Measurements from ENCODE around the gene PLA2G2F.

PLA2G2F gene

DNA sequence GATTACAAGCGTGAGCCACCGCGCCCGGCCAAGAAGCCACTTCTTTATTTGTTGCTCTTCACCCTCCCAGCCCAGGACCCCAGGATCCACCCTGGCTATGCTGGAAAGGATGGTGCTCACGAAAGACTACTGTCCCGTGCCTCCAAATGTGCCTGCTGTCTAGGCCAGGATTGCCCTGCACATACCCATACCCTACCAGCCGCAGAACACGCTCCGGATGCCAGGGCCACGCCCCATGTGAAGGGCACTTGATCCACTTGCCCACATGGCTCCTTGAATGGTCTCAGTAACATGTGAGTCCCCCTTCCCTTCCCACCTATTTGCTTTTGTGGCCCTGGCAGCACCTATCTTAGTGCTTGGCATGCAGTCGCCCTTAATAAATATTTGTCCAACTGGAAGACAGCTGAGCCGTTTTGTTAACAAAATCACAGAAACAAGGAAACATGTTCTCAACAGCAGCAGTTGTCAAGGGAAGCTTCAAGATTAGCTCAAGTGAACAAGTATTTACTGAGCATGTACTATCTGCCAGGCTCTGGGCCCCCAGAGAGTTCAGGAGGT lies 33.0 kb downstream of the PLA2G2F start:
- DNase-seq: no peak

DNA sequence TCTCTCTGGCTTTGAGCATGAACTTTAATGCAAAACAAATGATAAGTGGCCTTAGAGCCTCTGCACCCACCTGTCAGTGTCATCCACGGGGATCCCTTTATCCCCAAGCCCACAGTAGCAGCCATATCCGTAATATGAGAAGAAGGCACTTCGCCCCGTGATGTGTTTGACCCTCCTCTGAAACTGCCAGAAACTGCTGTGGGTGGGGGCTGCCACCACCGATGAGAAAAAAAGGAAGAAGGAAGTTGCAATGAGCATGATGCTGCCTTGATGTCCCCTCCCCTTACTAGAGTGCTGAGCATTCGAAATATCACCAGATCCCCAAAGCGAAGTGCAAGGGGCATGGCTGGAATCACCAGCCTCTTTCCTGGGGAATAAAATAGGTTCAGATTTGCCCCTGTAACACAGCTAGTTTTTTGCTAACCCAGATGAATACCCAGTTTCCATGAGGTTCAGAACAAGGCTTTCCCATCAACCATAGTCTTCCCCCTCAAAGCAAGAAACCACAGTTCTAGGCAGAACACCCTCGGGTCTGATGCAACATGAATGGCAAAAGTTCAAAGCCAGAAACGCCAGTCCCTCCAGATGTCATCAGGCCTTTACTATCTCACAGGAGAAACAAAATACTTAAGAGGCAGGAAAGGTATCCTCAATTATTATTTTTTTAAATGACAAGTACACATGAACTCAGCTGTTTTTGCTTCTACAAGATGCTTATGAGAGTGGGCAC lies 36.0 kb downstream of the PLA2G2F start:
- DNase-seq: peak in 1 of 2 donors; percentile 52

DNA sequence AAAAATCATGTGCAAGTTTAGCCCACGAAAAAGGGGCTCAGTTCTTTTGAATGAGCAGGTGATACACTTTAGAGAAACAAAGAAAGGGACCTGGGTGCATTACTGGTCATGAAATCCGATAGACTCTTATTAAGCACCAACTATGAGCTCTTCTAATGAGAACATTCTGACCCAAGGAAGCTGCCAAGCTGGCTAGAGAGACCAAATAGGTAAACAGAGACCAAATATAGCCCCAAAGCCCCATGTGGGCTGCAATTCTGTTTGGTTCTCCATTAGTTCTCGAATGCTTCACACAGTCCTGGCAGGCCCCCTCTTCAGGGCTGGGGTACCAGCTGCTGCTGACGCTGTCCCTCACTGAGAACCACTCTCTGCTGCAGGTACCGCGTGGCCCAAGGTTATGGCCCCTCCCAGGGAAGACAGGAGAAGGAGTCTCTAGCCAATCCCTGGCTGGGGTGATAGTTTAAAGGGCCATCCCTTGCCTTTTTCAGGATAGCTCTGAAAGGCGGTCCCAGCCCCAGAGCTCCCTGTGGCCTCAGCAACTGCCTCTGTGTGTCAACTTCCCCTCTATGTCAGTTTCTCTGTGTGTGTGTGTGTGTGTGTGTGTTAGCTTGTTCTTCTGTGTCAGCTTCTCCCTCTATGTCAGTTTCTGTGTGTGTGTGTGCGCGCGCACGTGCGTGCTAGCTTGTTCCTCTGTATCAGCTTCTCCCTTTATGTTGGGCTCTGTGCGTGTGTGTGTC lies 39.7 kb downstream of the PLA2G2F start:
- DNase-seq: no peak

DNA sequence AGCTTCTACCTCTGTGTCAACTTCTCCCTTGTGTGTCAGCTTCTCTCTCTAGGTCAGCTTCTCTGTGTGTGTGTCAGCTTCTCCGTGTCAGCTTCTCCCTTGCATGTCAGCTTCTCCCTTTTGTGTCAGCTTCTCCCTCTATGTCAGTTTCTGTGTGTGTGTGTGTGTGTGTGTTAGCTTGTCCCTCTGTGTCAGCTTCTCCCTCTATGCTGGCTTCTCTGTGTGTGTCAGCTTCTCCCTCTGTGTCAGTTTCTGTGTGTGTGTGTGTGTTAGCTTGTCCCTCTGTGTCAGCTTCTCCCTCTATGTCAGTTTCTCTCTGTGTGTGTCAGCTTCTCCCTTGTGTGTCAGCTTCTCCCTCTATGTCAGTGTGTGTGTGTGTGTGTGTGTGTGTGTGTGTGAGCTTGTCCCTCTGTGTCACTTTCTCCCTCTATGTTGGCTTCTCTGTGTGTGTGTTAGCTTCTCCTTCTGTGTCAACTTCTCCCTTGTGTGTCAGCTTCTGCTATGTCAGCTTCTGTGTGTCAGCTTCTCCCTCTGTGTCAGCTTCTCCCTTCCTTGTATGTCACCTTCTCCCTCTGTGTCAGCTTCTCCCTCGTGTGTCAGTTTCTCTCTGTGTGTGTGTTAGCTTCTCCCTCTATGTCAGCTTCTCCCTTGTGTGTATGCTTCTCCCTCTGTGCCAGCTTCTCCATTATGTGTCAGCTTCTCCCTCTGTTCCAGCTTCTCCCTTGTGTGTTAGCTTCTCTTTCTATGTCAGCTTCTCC lies 40.4 kb downstream of the PLA2G2F start:
- no peak for DNase-seq

DNA sequence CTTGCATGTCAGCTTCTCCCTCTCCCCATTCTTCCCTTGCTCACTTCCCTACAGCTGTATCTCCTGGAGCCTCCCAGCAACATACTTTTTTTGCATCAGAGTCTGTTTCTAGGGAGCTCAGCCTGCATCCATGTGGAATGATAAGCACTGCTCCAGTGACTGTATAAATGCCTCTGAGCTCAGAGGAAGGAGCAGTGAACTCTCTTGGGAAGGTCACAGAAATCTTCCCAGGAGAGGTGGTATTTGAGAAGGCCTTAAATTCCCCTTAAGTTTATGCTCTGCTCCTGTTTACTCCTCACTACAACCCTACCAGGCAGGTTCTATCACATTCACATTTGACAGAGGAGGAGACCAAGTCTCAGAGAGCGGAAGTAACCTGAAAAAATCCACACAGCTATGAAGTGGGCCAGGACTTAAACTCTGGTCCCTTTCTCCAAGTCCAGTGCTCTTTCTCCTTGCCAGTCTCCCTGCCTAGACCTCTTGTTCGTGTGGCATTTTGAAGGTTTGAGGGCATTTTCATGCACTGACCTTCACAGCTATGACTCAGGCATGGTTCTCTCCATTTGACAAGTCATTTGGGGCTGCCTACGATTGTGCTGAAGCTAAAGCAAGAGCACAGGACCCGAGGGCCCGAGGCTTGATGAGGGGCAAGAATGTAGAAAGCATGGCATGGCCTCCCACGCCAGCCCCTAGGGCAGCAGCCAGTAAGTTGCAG lies 41.2 kb downstream of the PLA2G2F start:
- DNase-seq: no peak

DNA sequence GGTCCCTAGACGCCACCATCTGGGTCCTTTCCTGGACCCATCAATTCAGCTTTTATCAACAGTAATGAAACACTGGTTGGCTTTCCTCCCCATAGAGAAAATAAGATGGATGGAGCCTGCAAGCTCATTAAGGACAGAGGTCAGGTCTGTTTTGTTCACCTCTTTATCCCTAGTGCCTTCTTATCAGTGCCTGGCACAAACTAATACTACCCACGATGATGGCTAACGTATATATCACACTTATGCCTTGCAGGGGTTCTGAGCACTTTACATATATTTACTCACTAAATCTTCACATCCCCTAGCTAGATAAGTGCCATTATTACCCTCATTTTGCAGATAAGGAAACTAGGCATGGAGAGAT lies 41.7 kb downstream of the PLA2G2F start:
- DNase-seq: no peak

DNA sequence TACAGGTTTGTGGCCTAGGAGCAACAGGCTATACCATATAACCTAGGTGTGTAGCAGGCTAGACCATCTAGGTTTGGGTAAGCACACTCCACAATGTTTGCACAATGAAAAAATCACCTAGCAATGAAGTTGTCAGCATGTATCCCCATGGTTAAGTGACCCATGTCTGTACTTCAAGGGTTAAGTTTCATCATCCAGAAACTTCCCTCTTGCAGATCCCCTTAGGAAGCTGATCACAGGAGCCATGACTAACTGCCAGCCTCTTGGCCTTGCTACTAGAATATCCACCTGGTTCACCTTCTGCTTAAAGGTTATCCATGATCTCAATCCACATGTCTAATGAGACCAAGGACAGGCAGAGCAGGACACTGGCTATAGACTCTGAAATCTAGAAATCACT lies 43.3 kb downstream of the PLA2G2F start:
- DNase-seq: peak in 1 of 2 donors; percentile 34

DNA sequence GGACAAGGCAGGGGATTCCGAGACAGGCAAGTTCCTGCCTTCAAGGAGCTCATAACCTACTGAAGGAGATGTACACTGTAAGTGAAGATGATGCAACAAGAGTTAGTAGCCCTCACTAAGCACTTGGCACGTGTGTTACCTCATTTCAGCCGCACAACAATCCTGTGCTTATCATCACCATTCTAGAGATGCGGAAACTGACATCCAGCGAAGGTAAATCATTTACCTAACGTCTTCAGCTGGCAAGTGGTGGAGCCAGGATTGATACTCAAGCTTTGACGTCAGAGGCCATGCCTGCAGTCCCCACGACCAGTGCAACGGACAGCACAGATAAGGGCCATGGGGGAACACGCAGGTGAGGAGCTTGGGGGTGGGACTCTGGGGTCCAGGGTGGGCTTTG lies 43.9 kb downstream of the PLA2G2F start:
- DNase-seq: no peak

DNA sequence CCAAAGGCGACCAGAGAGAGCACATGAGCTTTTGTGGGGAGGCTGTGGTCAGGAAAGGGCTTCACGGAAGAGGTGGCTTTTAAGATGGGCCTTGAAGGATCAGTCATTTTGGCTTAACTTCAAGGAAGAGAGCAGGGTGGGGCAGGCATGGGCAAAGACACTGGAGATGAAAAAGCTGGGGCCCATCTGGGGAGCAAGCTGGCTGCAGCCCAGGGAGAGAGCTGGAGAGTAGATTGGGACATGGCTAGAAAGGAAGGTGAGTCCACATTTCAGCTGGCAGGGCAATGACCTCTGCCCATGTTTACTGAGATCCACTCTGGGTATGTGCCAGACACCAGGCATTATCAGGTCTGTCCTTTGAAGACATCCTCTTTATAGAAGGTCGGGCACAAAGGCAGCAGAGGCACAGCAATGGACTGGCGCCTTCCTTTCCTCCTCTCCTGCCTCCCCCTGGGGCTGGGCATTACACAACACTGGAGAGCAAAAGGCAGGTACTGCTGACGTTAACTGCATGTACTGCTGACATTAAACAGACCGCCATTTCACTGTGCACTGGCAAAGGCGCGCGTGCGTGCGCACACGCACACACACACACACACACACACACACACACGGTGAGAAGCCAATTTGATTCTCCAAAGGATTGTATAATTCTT lies 44.6 kb downstream of the PLA2G2F start:
- DNase-seq: no peak

DNA sequence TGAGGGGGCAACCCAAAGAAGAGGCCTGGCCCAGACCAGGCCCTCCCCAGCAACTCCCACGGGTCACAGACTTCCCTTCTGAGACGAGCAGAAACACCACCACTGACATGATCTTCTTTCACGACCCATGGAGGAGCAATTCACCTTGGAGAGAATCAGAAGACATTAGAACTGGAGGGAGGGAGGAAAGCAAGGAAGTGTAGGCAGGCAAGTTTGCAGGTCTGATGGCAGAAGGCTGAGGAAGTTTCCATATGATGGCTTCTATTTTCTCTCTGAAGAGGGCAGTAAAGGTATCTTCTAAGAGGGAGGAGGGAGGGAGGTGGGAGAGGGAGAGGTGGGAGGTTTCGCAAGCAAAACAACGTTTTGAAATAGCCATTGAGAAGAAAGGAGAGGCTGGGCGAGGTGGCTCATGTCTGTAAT lies 45.4 kb downstream of the PLA2G2F start:
- no peak for DNase-seq

DNA sequence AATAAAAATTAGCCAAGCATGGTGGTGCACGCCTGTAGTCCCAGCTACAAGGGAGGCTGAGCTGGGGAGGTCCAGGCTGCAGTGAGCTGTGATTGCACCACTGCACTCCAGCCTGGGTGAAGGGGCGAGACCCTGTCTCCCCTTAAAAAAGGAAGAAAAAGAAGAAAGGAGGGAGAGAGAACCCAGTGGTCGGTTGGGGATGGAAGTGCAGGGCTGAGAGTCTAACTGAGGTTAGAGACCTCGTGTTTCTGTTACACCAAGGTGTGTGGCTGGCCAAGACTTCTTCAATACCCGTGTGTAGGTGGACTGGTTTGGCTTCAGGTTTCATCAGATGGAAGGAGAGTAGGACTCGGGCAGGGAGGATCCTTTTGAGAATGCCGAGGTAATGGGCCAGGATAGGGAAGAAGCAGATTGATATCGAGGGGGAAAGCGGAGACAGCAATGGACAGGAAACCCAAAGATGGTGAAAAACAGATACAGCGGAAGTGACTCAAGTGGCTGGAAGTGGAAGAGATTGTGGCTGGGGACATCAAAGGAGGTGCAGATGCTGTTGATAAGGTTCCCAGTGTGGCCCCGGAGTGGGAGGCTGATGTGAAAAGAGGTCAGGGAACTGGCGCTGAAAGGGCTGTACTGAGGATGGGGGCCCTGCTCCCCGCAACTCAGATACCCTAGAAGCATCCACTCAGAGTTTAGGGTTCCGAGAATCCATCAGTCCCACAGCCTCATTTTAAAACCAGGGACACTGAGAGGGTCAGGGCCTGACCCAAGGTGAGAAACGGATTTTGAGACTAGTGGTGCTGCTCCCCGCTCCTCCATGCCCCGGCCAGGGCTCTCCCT lies 46.1 kb downstream of the PLA2G2F start:
- no peak for DNase-seq

DNA sequence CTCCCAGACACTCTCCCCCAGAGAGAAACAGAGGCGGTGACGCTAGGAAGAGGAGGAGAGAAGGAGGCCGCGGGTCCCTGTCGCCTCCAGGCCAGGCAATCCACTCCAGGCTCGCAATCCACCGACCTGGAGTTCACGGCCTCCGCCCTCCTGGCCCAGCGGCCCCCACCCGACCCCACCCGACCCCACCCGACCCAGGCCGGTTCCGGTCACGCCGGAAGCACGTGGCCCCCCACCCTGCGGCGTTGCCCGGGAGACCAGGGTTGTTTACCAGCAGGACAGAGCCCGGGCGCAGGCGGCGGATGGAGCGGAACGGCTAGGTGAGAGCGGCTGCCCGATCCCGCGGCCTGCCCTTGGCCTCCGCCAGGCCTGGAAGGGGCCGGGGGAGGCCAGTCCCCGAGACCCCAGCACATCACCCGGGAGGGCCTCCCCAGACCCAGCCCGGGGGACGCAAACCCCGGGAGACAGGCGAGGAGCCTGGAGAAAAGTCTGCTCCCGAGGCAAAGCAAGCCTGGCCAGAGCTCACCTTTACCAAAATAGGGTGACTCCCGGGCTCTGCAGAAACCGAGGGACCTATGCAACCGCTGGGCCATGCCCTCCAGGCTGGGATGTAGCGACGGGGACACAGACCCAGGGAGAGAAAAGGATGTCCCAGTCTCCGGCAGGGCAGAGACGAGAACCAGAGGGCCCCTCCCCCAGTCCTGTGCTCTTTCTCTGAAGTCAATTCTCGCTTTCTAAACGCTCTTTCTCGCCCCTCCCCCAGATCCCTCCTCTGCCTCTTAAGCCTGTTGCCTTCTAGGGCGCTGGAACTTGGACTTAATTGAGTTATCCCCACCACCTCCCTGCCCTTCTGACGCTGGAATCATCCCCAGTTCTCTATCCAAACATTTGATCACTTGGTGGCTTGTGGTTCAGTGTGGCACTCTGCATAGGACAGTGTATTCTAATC lies 47.0 kb downstream of the PLA2G2F start, which contains the start of the genes PLA2G2C and UBXN10:
Gene PLA2G2C (minus strand): TSS at position 685 of the 949 bp plus-strand sequence. CDS start 9,155 bp downstream, outside the sequence.
Gene UBXN10 (plus strand): TSS at position 263 of the 949 bp plus-strand sequence. CDS start 4,466 bp downstream, outside the sequence.
- no peak for DNase-seq

DNA sequence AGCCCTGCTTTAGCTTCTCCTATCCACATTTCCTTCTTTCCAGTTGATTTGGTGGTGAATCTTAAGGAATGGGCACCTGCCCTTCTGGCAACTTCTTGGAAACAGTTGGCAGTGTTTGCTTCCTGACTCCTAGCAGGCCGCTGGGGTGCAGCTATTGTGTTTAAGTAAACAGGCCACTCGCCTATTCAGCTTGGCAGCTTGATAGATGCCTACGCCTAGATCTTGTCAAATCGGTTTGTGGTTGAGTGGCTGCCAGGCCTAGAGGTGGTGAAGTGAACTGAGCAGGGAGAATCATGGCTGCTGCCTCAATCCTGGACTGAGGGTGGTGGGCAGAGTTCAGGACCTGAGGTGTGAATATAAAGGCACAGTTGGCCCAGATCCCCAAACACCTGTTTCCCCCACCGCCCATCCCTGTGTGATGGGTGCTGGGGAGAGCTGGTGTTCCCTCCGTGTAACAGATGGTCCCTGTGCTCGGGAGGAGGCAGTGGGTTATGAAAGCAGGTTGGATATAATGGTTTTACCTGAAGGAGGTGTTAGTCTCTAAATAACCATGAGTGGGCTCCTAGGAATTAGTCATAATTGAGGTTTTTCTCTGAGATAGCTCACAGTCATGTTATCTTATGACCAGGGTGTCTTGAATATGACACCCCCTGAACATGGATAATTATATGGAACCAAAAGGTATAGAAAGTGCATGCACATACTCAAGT lies 48.1 kb downstream of the PLA2G2F start:
- no peak for DNase-seq

DNA sequence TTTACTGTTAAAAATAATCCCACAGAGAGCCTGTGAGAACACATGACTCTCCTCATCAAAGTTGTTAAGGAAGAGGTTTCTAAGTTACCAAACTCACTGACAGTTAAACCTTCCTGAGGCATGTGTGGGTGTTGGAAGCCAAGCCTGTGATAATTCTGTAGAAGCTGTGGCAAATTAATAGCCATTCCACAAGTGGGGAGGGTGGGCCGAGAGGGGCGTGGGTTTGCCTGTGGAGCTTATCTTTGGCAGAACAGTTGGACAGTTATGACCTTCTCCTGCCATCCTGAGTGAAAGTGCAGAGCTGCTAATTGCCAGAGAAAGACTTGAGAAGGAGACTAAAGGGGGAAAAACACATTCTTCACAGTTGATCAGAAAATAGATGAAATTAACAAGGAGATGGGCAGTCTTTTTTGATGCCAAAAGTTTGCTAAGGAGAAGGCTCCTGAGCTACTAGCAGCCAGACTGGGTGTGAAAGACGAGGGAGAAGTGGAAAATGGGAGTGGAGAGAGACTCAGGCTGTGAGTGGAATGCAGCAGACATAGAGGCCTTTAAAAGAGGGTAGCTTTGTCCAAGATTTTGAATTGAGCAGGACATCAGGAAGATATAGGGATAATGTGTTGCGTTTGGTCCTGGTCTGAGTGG lies 48.8 kb downstream of the PLA2G2F start:
- no peak for DNase-seq

DNA sequence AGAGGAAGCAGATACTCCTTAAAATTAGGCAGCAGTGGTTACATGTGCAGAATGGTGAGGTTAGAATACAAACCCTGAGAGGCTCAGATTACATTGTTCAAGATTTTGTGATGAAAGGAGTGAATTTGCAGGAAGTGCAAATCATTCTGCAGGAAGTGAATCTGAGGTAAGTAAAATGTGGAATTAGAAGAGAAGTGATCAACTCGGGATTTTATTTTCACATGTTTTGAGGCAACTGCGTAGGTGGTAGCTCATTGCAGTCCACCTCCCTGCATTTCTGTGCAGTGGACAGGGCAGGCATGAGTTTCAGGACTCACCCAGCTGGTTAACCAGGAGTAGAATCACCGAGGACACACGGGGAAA lies 49.3 kb downstream of the PLA2G2F start:
- no peak for DNase-seq

DNA sequence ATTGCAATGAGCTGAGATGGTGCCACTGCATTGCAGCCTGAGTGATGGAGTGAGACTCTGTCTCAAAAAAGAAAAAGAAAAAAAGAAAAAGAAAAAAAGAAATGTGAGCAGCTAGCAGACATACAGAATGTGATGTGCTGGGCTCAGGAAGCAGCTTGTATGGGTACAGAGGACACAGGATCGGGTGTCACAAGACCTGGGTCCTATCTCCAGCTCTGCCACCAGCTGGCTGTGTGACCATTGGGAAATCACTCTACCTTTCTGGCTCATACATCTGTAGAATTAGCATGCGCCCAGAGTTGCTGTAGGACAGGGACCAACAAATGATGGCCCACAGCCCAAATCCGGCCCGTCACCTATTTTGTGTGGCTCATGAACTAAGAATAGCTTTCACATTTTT lies 50.5 kb downstream of the PLA2G2F start:
- DNase-seq: no peak

DNA sequence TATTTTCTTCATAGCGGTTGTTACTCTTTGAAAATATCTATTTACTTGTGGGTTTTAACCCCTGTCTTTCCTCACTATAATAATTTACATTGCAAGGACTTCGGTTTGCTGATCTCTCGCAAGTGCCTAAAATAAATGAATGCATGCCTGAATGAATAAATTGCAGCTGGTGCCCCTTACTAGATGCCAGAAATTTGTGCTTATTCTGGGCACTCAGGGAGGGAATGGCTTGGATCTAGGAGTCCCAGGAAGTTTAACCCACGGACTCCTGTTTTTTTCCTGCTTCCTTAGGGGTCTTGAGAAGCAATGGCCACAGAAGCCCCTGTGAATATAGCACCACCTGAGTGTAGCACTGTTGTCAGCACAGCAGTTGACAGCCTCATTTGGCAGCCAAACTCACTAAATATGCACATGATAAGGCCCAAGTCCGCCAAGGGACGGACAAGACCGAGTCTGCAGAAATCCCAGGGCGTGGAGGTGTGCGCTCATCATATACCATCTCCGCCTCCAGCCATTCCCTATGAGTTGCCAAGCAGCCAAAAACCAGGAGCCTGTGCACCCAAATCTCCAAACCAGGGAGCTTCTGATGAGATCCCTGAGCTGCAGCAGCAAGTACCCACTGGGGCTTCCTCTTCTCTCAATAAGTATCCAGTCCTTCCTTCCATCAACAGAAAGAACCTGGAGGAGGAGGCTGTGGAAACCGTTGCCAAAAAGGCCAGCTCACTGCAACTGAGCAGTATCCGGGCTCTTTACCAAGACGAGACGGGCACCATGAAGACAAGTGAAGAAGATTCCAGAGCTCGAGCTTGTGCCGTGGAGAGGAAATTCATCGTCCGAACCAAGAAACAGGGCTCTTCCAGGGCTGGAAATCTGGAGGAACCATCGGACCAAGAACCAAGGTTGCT lies 51.4 kb downstream of the PLA2G2F start:
- no peak for DNase-seq
